Natural killer cell (primary cell): ENCODE measurements around the gene RAB3D. TPM values are rescaled to one million over a fixed set of nuclear protein-coding genes. Genes with fewer than 3 reads are reported as not detected.
"Not testable (repeated sequence)": the region's sequence is repeated elsewhere in the genome, so short reads cannot be mapped to it uniquely, and the experiment has no call there.

Source experiments
- ATAC-seq, 3 donors: fragments of 150-1000 bp in 2 of 3; fragments of 200-7000 bp in 1 of 3; cut with Tn5 transposase; 1 replicate in 1 of 3; 2 replicates in 2 of 3; pipeline ENCODE4 v1.10.0; 2021; ENCODE audit warnings: mild to moderate bottlenecking in 2 of 3, moderate library complexity in 2 of 3
- DNase-seq, 2 donors: peaks; one replicate each; pipeline versions ENCODE4 v3.0.0 to v3.0.0-alpha.2; 2013 to 2021; ENCODE audit warnings: mixed read lengths in 1 of 2
- H3K27ac ChIP-seq: one replicate; pipeline ENCODE4 v1.5.1; 2013; ENCODE audit warnings: mild to moderate bottlenecking, low read length
- H3K27me3 ChIP-seq: one replicate; pipeline ENCODE4 v1.6.1; 2013; ENCODE audit warnings: low read length; ENCODE audit not compliant: control insufficient read depth, insufficient read depth
- H3K36me3 ChIP-seq: one replicate; pipeline ENCODE4 v1.6.1; 2013; ENCODE audit warnings: low read length; ENCODE audit not compliant: control insufficient read depth, insufficient read depth
- H3K4me1 ChIP-seq: one replicate; pipeline ENCODE4 v1.6.1; 2013; ENCODE audit warnings: low read length; ENCODE audit not compliant: control insufficient read depth, insufficient read depth
- H3K4me3 ChIP-seq: one replicate; pipeline ENCODE4 v1.5.1; 2013; ENCODE audit warnings: low read length
- H3K9me3 ChIP-seq: one replicate; pipeline ENCODE4 v1.6.1; 2013; ENCODE audit warnings: low read length; ENCODE audit not compliant: control insufficient read depth, insufficient read depth
- H3K27ac Mint-ChIP-seq, 2 donors: one replicate each; pipeline ENCODE4 v1.8.0; 2022; ENCODE audit warnings: mild to moderate bottlenecking in 2 of 2, mixed read lengths in 2 of 2, moderate library complexity in 1 of 2
- H3K27me3 Mint-ChIP-seq, 2 donors: one replicate each; pipeline ENCODE4 v1.8.0; 2022; ENCODE audit warnings: low read depth in 2 of 2, mixed read lengths in 2 of 2
- H3K36me3 Mint-ChIP-seq: one replicate; pipeline ENCODE4 v1.8.0; 2022; ENCODE audit warnings: mixed read lengths
- H3K4me1 Mint-ChIP-seq, 2 donors: one replicate each; pipeline ENCODE4 v1.8.0; 2022; ENCODE audit warnings: mixed read lengths in 2 of 2
- H3K4me3 Mint-ChIP-seq: one replicate; pipeline ENCODE4 v1.8.0; 2022; ENCODE audit warnings: mild to moderate bottlenecking, moderate library complexity, mixed read lengths
- H3K9me3 Mint-ChIP-seq, 2 donors: one replicate each; pipeline ENCODE4 v1.8.0; 2022; ENCODE audit warnings: mixed read lengths in 2 of 2
- WGBS: methylation state at CpG from one replicate; pipeline ENCODE4 v1.1.7; 2013; ENCODE audit warnings: missing lambda C conversion rate; ENCODE audit not compliant: insufficient coverage; 5-methylcytosine and 5-hydroxymethylcytosine counted together
- intact Hi-C: fragments of 100-400 bp; cut with micrococcal nuclease; formaldehyde crosslinking; loops from one replicate; pipeline ENCODE4 v1.14.2; 2022
- total RNA-seq, 4 donors: library from RNA; stranded (reverse); fragments of 120-200 nt in 1 of 4; gene quantifications; one replicate each; pipeline versions ENCODE4 v1.2.3 to v1.2.4, GENCODE V29; 2013 to 2022
- TF ChIP-seq, protein P1 (sequence below): fragments of 200-600 bp; IDR thresholded peaks from one replicate; pipeline ENCODE4 v1.8.0; 2022; ENCODE audit warnings: antibody characterized with exemption

RAB3D gene
- total RNA-seq, 3 donors from 2014 or later (not counting 1 experiment from before 2014, with no cell fraction given), result 14.3 to 20.0 (median 15.7) TPM

DNA sequence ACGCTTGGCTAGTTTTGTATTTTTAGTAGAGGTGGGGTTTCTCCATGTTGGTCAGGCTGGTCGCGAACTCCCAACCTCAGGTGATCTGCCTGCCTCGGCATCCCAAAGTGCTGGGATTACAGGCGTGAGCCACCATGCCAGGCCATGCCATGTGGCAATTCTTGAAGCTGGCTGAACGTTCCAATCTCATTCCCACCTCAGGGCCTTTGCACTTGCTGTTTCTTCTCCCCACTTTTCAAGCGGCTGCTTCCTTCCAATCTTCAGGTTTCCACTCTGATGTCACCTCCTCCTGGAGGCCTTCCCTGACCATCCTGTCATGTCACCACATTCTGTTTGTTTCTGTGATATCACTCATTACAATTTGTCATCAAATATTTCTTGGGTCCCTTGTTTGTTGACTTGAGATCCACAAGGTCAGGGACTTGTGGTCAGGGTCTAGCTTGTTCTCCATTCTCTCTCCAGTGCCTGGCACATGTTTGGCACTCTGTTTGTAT is 40.4 kb upstream of the RAB3D start:
- TF ChIP-seq, protein P1, sequence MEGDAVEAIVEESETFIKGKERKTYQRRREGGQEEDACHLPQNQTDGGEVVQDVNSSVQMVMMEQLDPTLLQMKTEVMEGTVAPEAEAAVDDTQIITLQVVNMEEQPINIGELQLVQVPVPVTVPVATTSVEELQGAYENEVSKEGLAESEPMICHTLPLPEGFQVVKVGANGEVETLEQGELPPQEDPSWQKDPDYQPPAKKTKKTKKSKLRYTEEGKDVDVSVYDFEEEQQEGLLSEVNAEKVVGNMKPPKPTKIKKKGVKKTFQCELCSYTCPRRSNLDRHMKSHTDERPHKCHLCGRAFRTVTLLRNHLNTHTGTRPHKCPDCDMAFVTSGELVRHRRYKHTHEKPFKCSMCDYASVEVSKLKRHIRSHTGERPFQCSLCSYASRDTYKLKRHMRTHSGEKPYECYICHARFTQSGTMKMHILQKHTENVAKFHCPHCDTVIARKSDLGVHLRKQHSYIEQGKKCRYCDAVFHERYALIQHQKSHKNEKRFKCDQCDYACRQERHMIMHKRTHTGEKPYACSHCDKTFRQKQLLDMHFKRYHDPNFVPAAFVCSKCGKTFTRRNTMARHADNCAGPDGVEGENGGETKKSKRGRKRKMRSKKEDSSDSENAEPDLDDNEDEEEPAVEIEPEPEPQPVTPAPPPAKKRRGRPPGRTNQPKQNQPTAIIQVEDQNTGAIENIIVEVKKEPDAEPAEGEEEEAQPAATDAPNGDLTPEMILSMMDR, result no peak
- Mint-ChIP-seq H3K9me3 (no peaks in the 10 kb centered on the region), H3K27me3 (peaks cover 0 to 22% of the 10 kb centered on the region in 2 donors), H3K36me3 (no peaks in the 10 kb centered on the region), H3K4me1 (peaks cover 29 to 37% of the 10 kb centered on the region in 2 donors), H3K27ac (peak overlapping the region; percentile 92 to 97), H3K4me3 (peak overlapping the region; percentile 98)
- Histone ChIP-seq H3K4me3 (no peak overlapping the region), H3K36me3 (no peaks in the 10 kb centered on the region), H3K4me1 (peaks cover 64% of the 10 kb centered on the region), H3K27me3 (peaks cover 14% of the 10 kb centered on the region), H3K9me3 (no peaks in the 10 kb centered on the region), H3K27ac (peak overlapping the region; percentile 90)
- 95% methylated on average over 7 of the region's 7 CpGs for whole genome bisulfite sequencing
- intact Hi-C loops, result loop anchor here (5.0 to 10.0 kb wide), 2 partner anchors 42 to 125 kb away; partner anchors contain the start of gene ZNF653
- no peak for ATAC-seq
- no peak for DNase-seq

DNA sequence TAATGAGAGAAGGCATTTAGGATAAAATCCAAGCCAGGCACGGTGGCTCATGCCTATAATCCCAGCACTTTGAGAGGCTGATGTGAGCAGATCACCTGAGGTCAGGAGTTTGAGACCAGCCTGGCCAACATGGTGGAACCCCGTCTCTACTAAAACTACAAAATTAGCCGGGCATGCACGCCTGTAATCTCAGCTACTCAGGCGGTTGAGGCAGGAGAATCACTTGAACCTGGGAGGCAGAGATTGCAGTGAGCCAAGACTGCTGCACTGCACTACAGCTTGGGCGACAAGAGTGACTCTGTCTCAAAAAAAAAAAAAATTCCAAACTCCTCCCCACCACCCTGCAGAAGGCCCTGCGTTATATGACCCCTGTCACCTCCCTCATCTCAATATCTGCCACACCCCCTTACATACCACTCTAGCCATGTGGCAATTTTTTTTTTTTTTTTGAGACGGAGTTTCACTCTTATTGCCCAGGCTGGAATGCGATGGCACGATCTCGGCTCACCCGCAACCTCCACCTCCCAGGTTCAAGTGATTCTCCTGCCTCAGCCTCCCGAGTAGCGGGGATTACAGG is 39.9 kb upstream of the RAB3D start:
- intact Hi-C loops, result loop anchor here (10.0 kb wide), 1 partner anchor 125 kb away; the partner anchor contains the start of gene ZNF653
- not testable (repeated sequence) for ATAC-seq, H3K9me3 Mint-ChIP-seq, H3K4me3 Mint-ChIP-seq, DNase-seq, H3K36me3 Mint-ChIP-seq, H3K27ac ChIP-seq, H3K9me3 ChIP-seq, H3K4me3 ChIP-seq, H3K36me3 ChIP-seq
- Mint-ChIP-seq H3K27ac (peak overlapping the region in 1 of 2 donors; percentile 97), H3K4me1 (peaks cover 29 to 37% of the 10 kb centered on the region in 2 donors), H3K27me3 (peaks cover 0 to 17% of the 10 kb centered on the region in 2 donors)
- WGBS, result 97% methylated on average over 14 of the region's 14 CpGs
- Histone ChIP-seq H3K27me3 (peaks cover 14% of the 10 kb centered on the region), H3K4me1 (peaks cover 65% of the 10 kb centered on the region)

DNA sequence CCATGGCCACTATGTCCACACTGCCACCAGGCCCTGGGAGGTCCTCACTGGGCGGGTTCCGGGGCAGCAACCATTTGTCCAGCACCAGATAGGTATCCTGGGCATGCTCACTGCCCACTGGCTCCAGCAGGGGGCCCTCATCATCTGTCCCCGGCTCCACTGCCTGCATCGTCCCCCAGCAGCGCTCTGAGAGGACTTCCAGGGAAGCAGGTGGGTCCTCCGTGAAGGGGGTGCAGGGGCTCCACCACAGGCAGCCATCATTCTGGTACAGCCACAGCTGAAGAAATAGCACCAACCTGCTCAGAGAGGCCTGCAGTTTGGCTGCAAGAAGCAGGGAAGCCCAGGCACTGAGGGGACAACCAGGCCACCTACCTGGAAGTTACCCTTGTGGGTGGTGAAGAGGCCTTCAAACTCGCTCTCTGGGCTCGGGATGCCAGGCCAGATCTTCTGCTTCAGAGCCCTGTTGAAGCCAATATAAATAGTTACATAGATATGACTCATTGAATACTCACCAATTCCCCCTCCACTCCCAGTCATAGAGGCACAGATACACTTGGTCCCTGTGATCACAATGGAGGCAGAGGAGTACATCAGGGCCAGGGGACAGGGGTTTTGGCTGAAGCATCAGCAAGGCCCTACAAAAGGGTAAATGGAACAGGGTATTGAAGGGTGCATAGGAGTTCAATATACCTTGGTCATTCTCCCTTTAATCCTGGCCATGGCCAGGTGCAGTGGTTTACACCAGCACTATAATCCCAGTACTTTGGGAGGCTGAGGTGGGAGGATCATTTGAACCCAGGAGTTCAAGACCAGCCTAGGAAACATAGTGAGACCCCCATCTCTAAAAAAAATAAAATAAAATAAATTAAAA is 39.1 kb upstream of the RAB3D start:
- no peak overlapping the region for H3K27ac Mint-ChIP-seq
- peaks cover 29 to 37% of the 10 kb centered on the region in 2 donors for H3K4me1 Mint-ChIP-seq
- no peaks in the 10 kb centered on the region for H3K9me3 Mint-ChIP-seq
- no peak for ATAC-seq
- DNase-seq, result peak; percentile 30 to 37
- Histone ChIP-seq H3K36me3 (no peaks in the 10 kb centered on the region), H3K27ac (no peak overlapping the region), H3K4me1 (peaks cover 66% of the 10 kb centered on the region), H3K4me3 (no peak overlapping the region), H3K9me3 (no peaks in the 10 kb centered on the region), H3K27me3 (peaks cover 13% of the 10 kb centered on the region)
- peaks cover 0 to 17% of the 10 kb centered on the region in 2 donors for H3K27me3 Mint-ChIP-seq
- H3K36me3 Mint-ChIP-seq, result no peaks in the 10 kb centered on the region
- WGBS, result 71% methylated on average over 7 of the region's 8 CpGs
- no peak overlapping the region for H3K4me3 Mint-ChIP-seq
- TF ChIP-seq, protein P1, result peak; percentile 30
- intact Hi-C loops, result loop anchor here (10.0 kb wide), 1 partner anchor 126 kb away; the partner anchor contains the start of gene ZNF653

DNA sequence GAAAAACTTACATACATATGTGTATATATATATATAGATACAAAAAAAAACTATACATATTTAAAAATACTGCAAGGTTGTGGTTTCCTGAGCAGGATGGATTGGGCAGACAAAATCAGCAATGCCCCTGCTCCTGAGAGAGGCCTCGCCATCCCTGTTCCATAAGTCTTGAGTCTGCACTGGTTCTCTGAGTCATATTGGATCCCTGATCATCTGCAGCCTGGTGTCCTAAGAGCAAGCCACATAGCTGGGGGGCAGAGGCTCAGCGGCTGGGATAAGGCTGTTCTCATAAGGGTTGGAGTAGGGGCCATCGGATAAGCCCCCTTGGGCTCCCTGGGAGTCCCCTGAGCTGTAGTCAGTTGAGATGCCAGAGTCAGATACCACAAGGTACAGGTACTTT is 38.3 kb upstream of the RAB3D start:
- intact Hi-C loops, result loop anchor here (10.0 kb wide), 1 partner anchor 127 kb away; the partner anchor contains the start of gene ZNF653
- H3K9me3 ChIP-seq, result no peaks in the 10 kb centered on the region
- Mint-ChIP-seq H3K27me3 (peaks cover 0 to 11% of the 10 kb centered on the region in 2 donors), H3K4me3 (no peak overlapping the region), H3K4me1 (peaks cover 26 to 30% of the 10 kb centered on the region in 2 donors), H3K9me3 (no peaks in the 10 kb centered on the region), H3K36me3 (no peaks in the 10 kb centered on the region), H3K27ac (no peak overlapping the region)
- DNase-seq, result no peak
- H3K4me1 ChIP-seq, result peaks cover 59% of the 10 kb centered on the region
- TF ChIP-seq, protein P1, result no peak
- no peak overlapping the region for H3K4me3 ChIP-seq
- ATAC-seq, result no peak
- no peaks in the 10 kb centered on the region for H3K36me3 ChIP-seq
- no peak overlapping the region for H3K27ac ChIP-seq
- peaks cover 6% of the 10 kb centered on the region for H3K27me3 ChIP-seq
- 100% methylated on average over 3 of the region's 3 CpGs for WGBS
